ENCODE measurements around the gene ATP8B1. TPM values are rescaled to one million over a fixed set of nuclear protein-coding genes. Genes with fewer than 3 reads are reported as not detected.

ATP8B1 gene
- total and polyA plus RNA-seq, 2 of the 8 experiments (the other 6 are each of a cell fraction or from before 2014, with no cell fraction given) = 1.1 to 4.6 TPM

- TF ChIP-seq KDM4A (IDR thresholded peaks at IDR 0.05; ENCODE audit: low read depth, low read length, severe bottlenecking) (no peak), EGR1 (IDR thresholded peaks at IDR 0.05; ENCODE audit: borderline replicate concordance, low read depth, low read length) (no peak), EP300 (IDR thresholded peaks at IDR 0.05; ENCODE audit: borderline replicate concordance in 1 of 2, low read depth in 2 of 2, low read length in 2 of 2) (no peak), SP4 (IDR thresholded peaks at IDR 0.05; ENCODE audit: low read length) (no peak), SP1 (IDR thresholded peaks at IDR 0.05; ENCODE audit: low read depth, low read length) (no peak), MAFK (IDR thresholded peaks at IDR 0.05; ENCODE audit: low read depth, low read length) (no peak)
These were observed 16.0 kb upstream of the ATP8B1 start (continued) for GRCh38 chr18:57819119-57819518.

Data from H1 (cell line).